K562 (cell line): Measurements from ENCODE around the gene RXFP1. TPM values are rescaled to one million over a fixed set of nuclear protein-coding genes. Genes with fewer than 3 reads are reported as not detected.

ENCODE experiments used
- ATAC-seq: fragments of 200-7000 bp; cut with Tn5 transposase; 3 replicates; pipeline ENCODE4 v1.9.1; 2020; ENCODE audit warnings: moderate library complexity
- BruUV-seq: library from RNA; stranded (reverse); fragments of 400-500 nt; replicated peaks from 2 replicates; lab custom pipeline; 2021; lab: Mats Ljungman, UMichigan
- CTCF ChIA-PET: fragments of 300-600 bp; formaldehyde crosslinking; extraction: SDS; loops from one replicate; lab custom pipeline; 2021; ENCODE audit warnings: low intra/inter-chr PET ratio; lab: Yijun Ruan, JAX
- POLR2A ChIA-PET: fragments of 300-600, 350-650 bp; sonication (Branson Sonifier 250); formaldehyde crosslinking; extraction: SDS; loops from one replicate; lab custom pipeline; 2021; ENCODE audit warnings: antibody characterized with exemption, inconsistent platforms; lab: Yijun Ruan, JAX
- DNase-seq, 4 experiments: peaks; one replicate each; pipeline versions ENCODE4 v3.0.0 to v3.0.0-alpha.2; 2011 to 2018; ENCODE audit warnings: low spot score in 3 of 4, mixed read lengths in 3 of 4; ENCODE audit errors: extremely low read depth in 1 of 4
- FAIRE-seq: peaks from 2 replicates; lab custom pipeline; 2011; peaks lifted over from hg19 to GRCh38; lab: Jason Lieb, UNC
- H2AFZ ChIP-seq: 2 replicates; pipeline ENCODE4 v1.6.0; 2011; ENCODE audit warnings: low read depth, low read length, control low read depth, inconsistent platforms
- H3K27ac ChIP-seq: fragments of 200-600 bp; 3 replicates; pipeline ENCODE4 v1.8.0; 2011; ENCODE audit warnings: low read depth, mild to moderate bottlenecking, control low read depth, inconsistent platforms, low read length, moderate library complexity, mixed read lengths; ENCODE audit errors: extremely low read depth
- H3K27me3 ChIP-seq, 2 experiments: fragments of 300-600 bp in 1 of 2; 2 replicates in 1 of 2; 3 replicates in 1 of 2; pipeline versions ENCODE4 v1.6.0 to v1.8.0; 2011; ENCODE audit warnings: inconsistent platforms in 2 of 2, low read length in 2 of 2, mild to moderate bottlenecking in 1 of 2, mixed read lengths in 1 of 2, moderate library complexity in 1 of 2; ENCODE audit not compliant: control insufficient read depth in 2 of 2, insufficient read depth in 2 of 2
- H3K36me3 ChIP-seq: fragments of 300-600 bp; 3 replicates; pipeline ENCODE4 v1.8.0; 2011; ENCODE audit warnings: mild to moderate bottlenecking, low read length, inconsistent platforms; ENCODE audit not compliant: control insufficient read depth, insufficient read depth
- H3K4me1 ChIP-seq, 2 experiments: fragments of 200-600 bp in 1 of 2; replicated peaks in 1 of 2; 2 replicates in 1 of 2; 3 replicates in 1 of 2; pipeline versions ENCODE4 v1.5.1 to v1.8.0; 2011; ENCODE audit warnings: inconsistent platforms in 2 of 2, low read length in 2 of 2, mild to moderate bottlenecking in 1 of 2, mixed read lengths in 1 of 2, moderate library complexity in 1 of 2; ENCODE audit not compliant: control insufficient read depth in 2 of 2, insufficient read depth in 2 of 2
- H3K4me2 ChIP-seq: 2 replicates; pipeline ENCODE4 v1.6.1; 2011; ENCODE audit warnings: low read length, control low read depth, inconsistent platforms, mixed read lengths; ENCODE audit not compliant: insufficient read depth
- H3K4me3 ChIP-seq: fragments of 200-600 bp; sonication (generic), shearing (Covaris generic); 2 replicates; pipeline ENCODE4 v1.5.1; 2016; ENCODE audit warnings: control low read depth, inconsistent platforms
- H3K79me2 ChIP-seq: fragments of 200-600 bp; 3 replicates; pipeline ENCODE4 v1.8.0; 2011; ENCODE audit warnings: low read length, inconsistent platforms; ENCODE audit not compliant: control insufficient read depth, insufficient read depth
- H3K9ac ChIP-seq, 2 experiments: 2 replicates each; pipeline versions ENCODE4 v1.6.0 to v1.6.1; 2011; ENCODE audit warnings: low read depth in 2 of 2, low read length in 2 of 2, control low read depth in 1 of 2, inconsistent platforms in 1 of 2, mild to moderate bottlenecking in 1 of 2, mixed read lengths in 1 of 2; ENCODE audit not compliant: insufficient read depth in 1 of 2
- H3K9me1 ChIP-seq: one replicate; pipeline ENCODE4 v1.6.0; 2011; ENCODE audit warnings: inconsistent platforms, mild to moderate bottlenecking, low read length, moderate library complexity; ENCODE audit not compliant: control insufficient read depth, insufficient read depth
- H3K9me3 ChIP-seq: replicated peaks from 2 replicates; pipeline ENCODE4 v1.5.1; 2011; ENCODE audit warnings: low read depth, low read length, inconsistent platforms; ENCODE audit not compliant: control insufficient read depth, insufficient read depth
- H4K20me1 ChIP-seq: replicated peaks from 2 replicates; pipeline ENCODE4 v1.6.1; 2011; ENCODE audit warnings: low read length, inconsistent platforms, mixed read lengths; ENCODE audit not compliant: control insufficient read depth, insufficient read depth
- E2F5 ChIP-seq: sonication (generic); formaldehyde crosslinking; IDR thresholded peaks from 2 replicates; pipeline ENCODE4 v1.8.0; 2022; ENCODE audit warnings: mild to moderate bottlenecking, missing genetic modification reagents
- KLF1 ChIP-seq: fragments of 450-650 bp; IDR thresholded peaks from 2 replicates; pipeline ENCODE4 v1.6.1; 2016; ENCODE audit warnings: missing genetic modification characterization, missing compliant biosample characterization
- NRF1 ChIP-seq, 2 experiments: fragments of 450-650 bp; IDR thresholded peaks in 1 of 2; conservative IDR thresholded peaks in 1 of 2; 2 replicates each; pipeline ENCODE4 v1.6.1; 2014; ENCODE audit warnings: mild to moderate bottlenecking in 2 of 2
- PHF21A ChIP-seq: fragments of 450-650 bp; IDR thresholded peaks from 2 replicates; pipeline ENCODE4 v1.6.1; 2017; ENCODE audit warnings: low read depth, borderline replicate concordance
- RBM17 ChIP-seq: fragments of 200-400 bp; formaldehyde crosslinking; IDR thresholded peaks from 2 replicates; pipeline ENCODE4 v1.6.1; 2017; ENCODE audit warnings: low read depth, mild to moderate bottlenecking, low read length, borderline replicate concordance
- SMAD4 ChIP-seq: fragments of 250-450 bp; sonication (Bioruptor Pico); conservative IDR thresholded peaks from 2 replicates; pipeline ENCODE4 v1.8.0; 2021; ENCODE audit warnings: inconsistent platforms, mild to moderate bottlenecking, moderate library complexity
- SMARCE1 ChIP-seq: fragments of 450-650 bp; IDR thresholded peaks from 2 replicates; pipeline ENCODE4 v1.7.1; 2016; ENCODE audit warnings: mild to moderate bottlenecking
- WGBS: fragments of 100-300 bp; shearing (Covaris generic); methylation state at CpG from one replicate; pipeline ENCODE4 v1.1.6; 2016; ENCODE audit warnings: low coverage, mixed read lengths; ENCODE audit not compliant: insufficient coverage; ENCODE audit errors: missing lambda C conversion rate; 5-methylcytosine and 5-hydroxymethylcytosine counted together
- in situ Hi-C: fragments of 300-500 bp; cut with MboI; formaldehyde crosslinking; loops from 4 replicates; pipeline ENCODE4 v1.15.0; 2018; ENCODE audit warnings: inconsistent platforms, mixed read lengths
- intact Hi-C: fragments of 100-400 bp; cut with micrococcal nuclease; formaldehyde crosslinking; loops from 2 replicates; pipeline ENCODE4 v1.14.2; 2022
- polyA plus RNA-seq, 8 experiments: library from polyadenylated mRNA; depleted of rRNA in 4 of 8; stranded (reverse) in 5 of 8; unstranded in 3 of 8; fragments of >200 nt; fragmentation: Nextera tagmentation in 2 of 8; fragmentation: Illumina TruSeq in 1 of 8; extraction: Ambion mirVana in 2 of 8; extraction: Trizol in 1 of 8; gene quantifications; 2 replicates each; pipeline versions ENCODE4 v1.2.1 to v1.2.3, GENCODE V29; 2011 to 2014; ENCODE audit warnings: inconsistent platforms in 1 of 8, missing spikeins in 1 of 8
- total RNA-seq, 7 experiments: library from RNA; depleted of rRNA in 6 of 7; stranded (reverse); fragments of >200 nt in 6 of 7; fragmentation: Illumina TruSeq in 2 of 7; extraction: Trizol in 2 of 7; gene quantifications; 2 replicates each; pipeline versions ENCODE4 v1.2.1 to v1.2.3, GENCODE V29; 2011 to 2021; ENCODE audit warnings: low replicate concordance in 1 of 7

The RXFP1 gene
- total and polyA plus RNA-seq, 9 of the 15 experiments (the other 6 are each of a cell fraction or from before 2014, with no cell fraction given): 0.03 to 0.06 (median 0.04) TPM; not detected in 6

- no peaks in the 10 kb centered on the region for H3K27me3 ChIP-seq
- TF ChIP-seq NRF1 (conservative IDR thresholded peaks at IDR 0.05 in 1 of 2, IDR thresholded peaks at IDR 0.05 in 1 of 2): no peak
- no peak for TF ChIP-seq SMARCE1
- no peak for TF ChIP-seq RBM17
- TF ChIP-seq PHF21A: no peak
- no peak for TF ChIP-seq E2F5 (CRISPR knock-in tag)
- no peak for TF ChIP-seq SMAD4 (CRISPR knock-in tag)
- TF ChIP-seq KLF1 (tag): no peak
- no peaks in the 10 kb centered on the region for H3K79me2 ChIP-seq
- WGBS: 0% methylated on average over 2 of the region's 2 CpGs
- DNase-seq (no peak), FAIRE-seq (no peak), ATAC-seq (no peak)
- H2AFZ ChIP-seq: no peak overlapping the region
- H3K27ac ChIP-seq: no peak overlapping the region
- intact Hi-C loops: no loop called here
- in situ Hi-C loops: no loop called here
- BruUV-seq: no TSS peak
- H3K9me3 ChIP-seq: no peaks in the 10 kb centered on the region
- POLR2A ChIA-PET: no interaction called here
- H3K9me1 ChIP-seq: no peaks in the 10 kb centered on the region
- no peak overlapping the region for H3K9ac ChIP-seq
- CTCF ChIA-PET: no interaction called here
- H3K36me3 ChIP-seq: no peaks in the 10 kb centered on the region
- H4K20me1 ChIP-seq: no peaks in the 10 kb centered on the region
- no peak overlapping the region for H3K4me2 ChIP-seq
- no peaks in the 10 kb centered on the region; a peak in 1 of 5 replicates for H3K4me1 ChIP-seq
- no peak overlapping the region for H3K4me3 ChIP-seq
These were observed 8.4 kb upstream of the RXFP1 start for GRCh38 chr4:158513256-158513655.
